Transverse colon (tissue), 4 donors: ENCODE data around the gene MAST2. TPM values are rescaled to one million over a fixed set of nuclear protein-coding genes. Genes with fewer than 3 reads are reported as not detected.

Source experiments
- DNase-seq: peaks from one replicate; pipeline ENCODE4 v3.0.0-alpha.2; 2019
- H3K27ac ChIP-seq, 4 donors: fragments of 200-600 bp; sonication (generic); 2 replicates each; pipeline ENCODE4 v1.5.1; 2016 to 2018; ENCODE audit warnings: inconsistent platforms in 4 of 4
- H3K27me3 ChIP-seq: fragments of 200-600 bp; sonication (generic); 2 replicates; pipeline ENCODE4 v1.5.1; 2017; ENCODE audit warnings: inconsistent platforms
- H3K36me3 ChIP-seq, 4 donors: fragments of 200-600 bp; sonication (generic); 2 replicates each; pipeline ENCODE4 v1.5.1; 2017 to 2019; ENCODE audit warnings: inconsistent platforms in 4 of 4
- H3K4me1 ChIP-seq, 4 donors: fragments of 200-600 bp; sonication (generic); 2 replicates each; pipeline ENCODE4 v1.5.1; 2017 to 2020; ENCODE audit warnings: inconsistent platforms in 4 of 4
- H3K4me3 ChIP-seq, 4 donors: fragments of 200-600 bp; sonication (generic); 1 replicate in 1 of 4; 2 replicates in 3 of 4; pipeline versions ENCODE4 v1.5.1 to v1.6.1; 2017 to 2019; ENCODE audit warnings: inconsistent platforms in 4 of 4
- H3K9me3 ChIP-seq, 2 donors: fragments of 200-600 bp; sonication (generic); 2 replicates each; pipeline ENCODE4 v1.5.1; 2017 to 2019; ENCODE audit warnings: inconsistent platforms in 2 of 2
- EP300 ChIP-seq: sonication (generic); formaldehyde crosslinking; IDR thresholded peaks from one replicate; pipeline ENCODE4 v1.6.1; 2017; ENCODE audit warnings: antibody characterized with exemption, low read depth
- POLR2A ChIP-seq: fragments of 450-650 bp; IDR thresholded peaks from one replicate; pipeline ENCODE4 v1.6.1; 2016; ENCODE audit warnings: antibody characterized with exemption, mild to moderate bottlenecking, moderate library complexity
- POLR2AphosphoS5 ChIP-seq, 3 donors: sonication (generic); formaldehyde crosslinking; IDR thresholded peaks; one replicate each; pipeline ENCODE4 v1.6.1; 2016; ENCODE audit warnings: antibody characterized with exemption in 3 of 3
- WGBS, 2 donors: methylation state at CpG; one replicate each; pipeline ENCODE4 v1.1.5; 2018; ENCODE audit warnings: low coverage in 1 of 2; 5-methylcytosine and 5-hydroxymethylcytosine counted together
- in situ Hi-C, 4 donors: fragments of 200-750 bp; cut with MboI; loops; one replicate each; pipeline versions ENCODE4 v1.15.0 to v1.15.1; 2017; ENCODE audit warnings: low sequenced_read_pairs in 3 of 4, low pct_ligation_motif_present in 1 of 4, low pct_unique_long_range_greater_than_20kb in 1 of 4
- intact Hi-C: fragments of 100-400 bp; cut with DNase I; formaldehyde crosslinking; loops from one replicate; pipeline ENCODE4 v1.15.1; 2023; ENCODE audit warnings: low total_unique reads
- total RNA-seq, 4 donors: library from RNA; depleted of rRNA; stranded (reverse); fragments of >200 nt; gene quantifications; one replicate each; pipeline ENCODE4 v1.1.0, GENCODE V29; 2016
- TF ChIP-seq, protein P1 (sequence below), 5 experiments: fragments of 200-600 bp in 3 of 5; fragments of 450-650 bp in 2 of 5; sonication (generic) in 3 of 5; IDR thresholded peaks; 1 replicate in 2 of 5; 2 replicates in 3 of 5; pipeline ENCODE4 v1.5.1; 2016 to 2017; ENCODE audit warnings: antibody characterized with exemption in 5 of 5, inconsistent platforms in 3 of 5, mild to moderate bottlenecking in 2 of 5, moderate library complexity in 1 of 5

Gene MAST2
- 100 to 1,000 TPM; 160 to 313 (median 161) TPM for total RNA-seq

DNA sequence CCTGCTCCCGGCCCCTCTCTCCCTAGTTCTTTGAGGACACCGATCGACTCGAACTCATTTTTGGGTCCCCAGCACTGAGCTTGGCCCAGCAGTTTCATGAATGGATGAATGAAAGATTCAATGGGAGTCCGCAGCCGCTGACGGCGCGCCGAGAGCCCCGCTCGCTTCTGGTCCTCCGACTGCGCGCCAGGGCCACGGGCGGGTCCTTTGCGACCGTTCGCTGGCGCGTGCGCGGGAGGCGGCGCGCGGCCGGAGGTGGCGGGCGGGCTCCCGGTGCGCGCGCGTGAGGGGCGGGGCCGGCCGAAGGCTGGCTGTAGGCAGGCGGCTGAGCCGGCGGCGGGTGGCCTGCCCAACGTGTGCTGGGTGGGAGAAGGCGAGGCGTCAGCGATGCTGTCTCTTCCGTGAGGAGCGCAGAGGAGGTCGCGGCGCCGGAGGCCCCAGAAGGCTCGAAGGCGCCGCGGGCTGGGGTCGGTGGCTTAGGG, at the start of gene MAST2:
MAST2 (plus strand) TSS at position 314 of the 482 bp plus-strand sequence. CDS start 284 bp downstream, outside the sequence.
- Histone ChIP-seq H3K4me3 (peak within 1 kb of the TSS; percentile 46 to 69 (median 58)), H3K9me3 (no peaks in the 10 kb centered on the region), H3K27ac (peak within 1 kb of the TSS; percentile 66 to 88 (median 82)), H3K4me1 (peaks cover 10 to 27% (median 23%) of the 10 kb centered on the region in 4 donors), H3K27me3 (no peaks in the 10 kb centered on the region), H3K36me3 (peaks cover 0 to 4% (median 0%) of the 10 kb centered on the region in 4 donors)
- peak; percentile 68 for TF ChIP-seq POLR2A
- TF ChIP-seq EP300 = no peak
- TF ChIP-seq, protein P1, sequence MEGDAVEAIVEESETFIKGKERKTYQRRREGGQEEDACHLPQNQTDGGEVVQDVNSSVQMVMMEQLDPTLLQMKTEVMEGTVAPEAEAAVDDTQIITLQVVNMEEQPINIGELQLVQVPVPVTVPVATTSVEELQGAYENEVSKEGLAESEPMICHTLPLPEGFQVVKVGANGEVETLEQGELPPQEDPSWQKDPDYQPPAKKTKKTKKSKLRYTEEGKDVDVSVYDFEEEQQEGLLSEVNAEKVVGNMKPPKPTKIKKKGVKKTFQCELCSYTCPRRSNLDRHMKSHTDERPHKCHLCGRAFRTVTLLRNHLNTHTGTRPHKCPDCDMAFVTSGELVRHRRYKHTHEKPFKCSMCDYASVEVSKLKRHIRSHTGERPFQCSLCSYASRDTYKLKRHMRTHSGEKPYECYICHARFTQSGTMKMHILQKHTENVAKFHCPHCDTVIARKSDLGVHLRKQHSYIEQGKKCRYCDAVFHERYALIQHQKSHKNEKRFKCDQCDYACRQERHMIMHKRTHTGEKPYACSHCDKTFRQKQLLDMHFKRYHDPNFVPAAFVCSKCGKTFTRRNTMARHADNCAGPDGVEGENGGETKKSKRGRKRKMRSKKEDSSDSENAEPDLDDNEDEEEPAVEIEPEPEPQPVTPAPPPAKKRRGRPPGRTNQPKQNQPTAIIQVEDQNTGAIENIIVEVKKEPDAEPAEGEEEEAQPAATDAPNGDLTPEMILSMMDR (IDR thresholded peaks at IDR 0.05) = no peak
- peak; percentile 82 to 85 (median 84) for TF ChIP-seq POLR2AphosphoS5 (IDR thresholded peaks at IDR 0.05)
- in situ Hi-C loops = no loop called here
- intact Hi-C loops = no loop called here
- DNase-seq = peak; percentile 93
- 0% methylated on average over 42 of the region's 58 CpGs; no CpG with 5 or more reads in 1 of the 2 donors for WGBS, 2 donors

DNA sequence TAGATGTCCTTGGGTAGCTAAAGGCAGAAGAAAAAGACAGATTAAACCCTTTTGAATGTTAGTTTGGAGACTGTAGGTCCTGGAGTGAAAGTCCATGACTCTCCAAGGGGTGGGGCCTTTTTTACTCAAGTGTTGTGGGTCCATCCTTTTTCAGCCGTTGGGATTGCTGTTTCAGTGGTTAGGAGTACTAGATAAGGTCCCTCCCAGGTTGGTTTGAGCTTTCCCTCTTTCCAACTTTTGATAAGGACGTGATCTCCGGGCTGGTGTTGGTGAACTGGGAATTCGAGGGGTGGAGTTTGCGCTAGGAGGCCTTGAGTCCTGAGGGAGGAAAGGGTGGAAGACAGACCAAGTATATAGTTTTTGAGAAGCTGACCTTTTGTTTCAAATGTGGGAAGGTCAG, 47.7 kb upstream of the MAST2 start:
- in situ Hi-C loops (no loop called here), intact Hi-C loops (no loop called here)
- H3K27ac ChIP-seq = no peak overlapping the region
- no peak overlapping the region for H3K4me3 ChIP-seq
- H3K4me1 ChIP-seq = peaks cover 3 to 8% (median 6%) of the 10 kb centered on the region in 4 donors
- 90 to 96% methylated on average over 2 to 5 of the region's 5 CpGs for WGBS, 2 donors
- no peak for DNase-seq
- H3K9me3 ChIP-seq = peaks cover 0 to 4% of the 10 kb centered on the region in 2 donors
- no peak for TF ChIP-seq EP300
- H3K27me3 ChIP-seq = no peaks in the 10 kb centered on the region
- H3K36me3 ChIP-seq = no peaks in the 10 kb centered on the region

DNA sequence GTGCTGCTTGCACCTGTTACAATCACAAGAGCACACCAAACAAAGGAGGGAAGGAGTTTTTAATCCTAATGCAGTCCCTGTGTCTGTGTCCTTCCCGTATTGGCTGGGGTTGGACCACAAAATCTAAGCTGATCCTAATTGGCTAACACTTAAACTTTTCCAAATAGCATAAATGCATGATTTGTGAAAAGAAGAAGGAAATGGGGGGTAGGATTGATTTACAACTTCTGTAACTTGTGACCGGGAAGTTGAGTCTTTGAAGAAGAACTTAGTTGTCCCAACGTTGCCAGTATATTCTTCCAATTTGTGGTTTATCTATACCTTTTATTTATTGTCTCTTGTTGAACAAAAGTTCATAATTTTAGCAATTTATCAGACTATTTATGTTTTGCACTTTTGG, 41.1 kb upstream of the MAST2 start:
- no peak overlapping the region for H3K27ac ChIP-seq
- no peaks in the 10 kb centered on the region for H3K4me1 ChIP-seq
- H3K27me3 ChIP-seq = no peaks in the 10 kb centered on the region
- no peaks in the 10 kb centered on the region for H3K9me3 ChIP-seq
- H3K4me3 ChIP-seq = no peak overlapping the region
- intact Hi-C loops = no loop called here
- no peak for DNase-seq
- no peaks in the 10 kb centered on the region for H3K36me3 ChIP-seq
- in situ Hi-C loops = no loop called here
- 53 to 60% methylated on average over 3 of the region's 3 CpGs for WGBS, 2 donors
- no peak for TF ChIP-seq POLR2A
- TF ChIP-seq, protein P1 (IDR thresholded peaks at IDR 0.05) = no peak

DNA sequence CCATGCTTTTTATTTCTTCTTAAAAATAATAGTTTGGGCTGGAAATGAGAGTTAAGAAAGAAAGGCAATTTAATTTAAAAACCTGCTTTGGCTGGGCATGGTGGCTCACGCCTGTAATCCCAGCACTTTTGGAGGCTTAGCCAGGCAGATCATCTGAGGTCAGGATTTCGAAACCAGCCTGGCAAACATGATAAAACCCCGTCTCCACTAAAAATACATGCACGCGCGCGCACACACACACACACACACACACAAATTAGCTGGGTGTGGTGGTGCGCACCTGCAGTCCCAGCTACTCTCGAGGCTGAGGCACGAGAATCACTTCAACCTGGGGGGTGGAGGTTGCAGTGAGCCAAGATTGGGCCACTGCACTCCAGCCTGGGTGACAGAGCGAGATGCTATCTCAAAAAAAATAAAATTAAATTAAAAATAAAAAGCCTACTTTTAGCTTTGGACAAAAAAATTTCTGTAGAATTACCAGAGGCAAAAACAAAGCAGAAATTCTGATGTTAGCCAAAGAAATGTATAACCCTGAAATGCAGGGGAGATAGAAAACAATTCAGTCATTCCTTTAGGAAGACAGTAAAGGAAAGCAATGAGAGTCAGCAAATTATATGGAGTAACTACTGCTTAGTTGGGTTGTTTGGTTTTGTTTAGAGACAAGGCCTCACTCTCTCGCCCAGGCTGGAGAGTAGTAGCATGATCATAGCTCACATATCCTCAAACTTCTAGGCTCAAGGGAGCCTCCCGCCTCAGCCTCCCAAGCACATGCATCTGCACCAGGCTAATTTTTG, 37.2 kb upstream of the MAST2 start:
- Histone ChIP-seq H3K36me3 (no peaks in the 10 kb centered on the region), H3K27me3 (no peaks in the 10 kb centered on the region), H3K27ac (no peak overlapping the region), H3K4me1 (no peaks in the 10 kb centered on the region), H3K9me3 (no peaks in the 10 kb centered on the region), H3K4me3 (no peak overlapping the region)
- TF ChIP-seq POLR2AphosphoS5 (IDR thresholded peaks at IDR 0.05) = no peak
- TF ChIP-seq EP300 = no peak
- no peak for TF ChIP-seq POLR2A
- TF ChIP-seq, protein P1 (IDR thresholded peaks at IDR 0.05) = no peak
- no peak for DNase-seq
- 82% methylated on average over 13 of the region's 13 CpGs; no CpG with 5 or more reads in 1 of the 2 donors for WGBS, 2 donors
- in situ Hi-C loops (no loop called here), intact Hi-C loops (no loop called here)
